ENCODE results near the gene PTPRM.

DNA sequence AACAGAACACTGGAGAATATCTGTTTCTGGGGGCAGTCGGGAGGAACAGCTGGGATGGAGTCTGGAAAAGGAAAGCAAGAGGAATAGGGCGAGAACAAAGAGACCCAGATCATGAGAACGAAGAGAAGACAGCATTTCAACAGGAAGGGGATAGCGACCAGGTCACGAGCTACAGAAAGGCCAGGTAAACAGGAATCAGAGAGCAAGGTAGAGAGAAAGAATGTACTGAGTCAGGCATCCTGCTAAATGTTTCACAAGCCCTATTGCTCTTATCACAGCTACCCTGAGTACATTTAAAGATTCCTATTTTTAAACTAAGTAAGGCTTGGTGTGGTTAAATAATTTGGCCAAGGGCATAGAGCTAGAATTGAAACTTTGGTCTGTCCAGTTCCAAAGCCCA lies 787.2 kb downstream of the PTPRM start:
- TF ChIP-seq ARNTL (CRISPR knock-in tag; IDR thresholded peaks at IDR 0.05; ENCODE audit: borderline replicate concordance, low read depth) (no peak), ZC3H10 (CRISPR knock-in tag; IDR thresholded peaks at IDR 0.05) (no peak), TSHZ2 (CRISPR knock-in tag; IDR thresholded peaks at IDR 0.05) (no peak), PPARA (CRISPR knock-in tag; IDR thresholded peaks at IDR 0.05; ENCODE audit: borderline replicate concordance) (no peak), ZNF565 (CRISPR knock-in tag; conservative IDR thresholded peaks at IDR 0.05; ENCODE audit: low read depth) (no peak), ZFP3 (CRISPR knock-in tag; IDR thresholded peaks at IDR 0.05) (no peak), BACH2 (CRISPR knock-in tag; IDR thresholded peaks at IDR 0.05; ENCODE audit: borderline replicate concordance) (no peak), CREB5 (CRISPR knock-in tag; IDR thresholded peaks at IDR 0.05; ENCODE audit: low read depth) (no peak), ESRRG (CRISPR knock-in tag; IDR thresholded peaks at IDR 0.05) (no peak), SNAI2 (CRISPR knock-in tag; IDR thresholded peaks at IDR 0.05) (no peak), ISL1 (CRISPR knock-in tag; IDR thresholded peaks at IDR 0.05) (no peak)
- TF ChIP-seq, protein P1, sequence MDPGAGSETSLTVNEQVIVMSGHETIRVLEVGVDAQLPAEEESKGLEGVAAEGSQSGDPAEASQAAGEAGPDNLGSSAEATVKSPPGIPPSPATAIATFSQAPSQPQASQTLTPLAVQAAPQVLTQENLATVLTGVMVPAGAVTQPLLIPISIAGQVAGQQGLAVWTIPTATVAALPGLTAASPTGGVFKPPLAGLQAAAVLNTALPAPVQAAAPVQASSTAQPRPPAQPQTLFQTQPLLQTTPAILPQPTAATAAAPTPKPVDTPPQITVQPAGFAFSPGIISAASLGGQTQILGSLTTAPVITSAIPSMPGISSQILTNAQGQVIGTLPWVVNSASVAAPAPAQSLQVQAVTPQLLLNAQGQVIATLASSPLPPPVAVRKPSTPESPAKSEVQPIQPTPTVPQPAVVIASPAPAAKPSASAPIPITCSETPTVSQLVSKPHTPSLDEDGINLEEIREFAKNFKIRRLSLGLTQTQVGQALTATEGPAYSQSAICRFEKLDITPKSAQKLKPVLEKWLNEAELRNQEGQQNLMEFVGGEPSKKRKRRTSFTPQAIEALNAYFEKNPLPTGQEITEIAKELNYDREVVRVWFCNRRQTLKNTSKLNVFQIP (CRISPR knock-in tag; IDR thresholded peaks at IDR 0.05; ENCODE audit: borderline replicate concordance, low read depth): no peak

Measured in SK-N-SH treated with all-trans-retinoic acid at 6 μM for 48 hours (cell line).